H9 (cell line): ENCODE measurements around the gene FRMD1. TPM values are rescaled to one million over a fixed set of nuclear protein-coding genes. Genes with fewer than 3 reads are reported as not detected.

ENCODE experiments used
- DNase-seq: peaks from one replicate; pipeline ENCODE4 v3.0.0-alpha.2; 2017
- H2AFZ ChIP-seq: one replicate; pipeline ENCODE4 v1.6.1; 2013; ENCODE audit warnings: mild to moderate bottlenecking, low read length, control low read depth, moderate library complexity
- H2AK5ac ChIP-seq: 2 replicates; pipeline ENCODE4 v1.6.1; 2013; ENCODE audit warnings: low read length, control low read depth, mixed read lengths; ENCODE audit not compliant: insufficient read length
- H2BK120ac ChIP-seq: one replicate; pipeline ENCODE4 v1.6.1; 2013; ENCODE audit warnings: low read depth, mild to moderate bottlenecking, low read length, control low read depth, inconsistent platforms; ENCODE audit not compliant: poor library complexity, severe bottlenecking
- H2BK12ac ChIP-seq: 2 replicates; pipeline ENCODE4 v1.6.1; 2013; ENCODE audit warnings: low read length, control low read depth, mixed read lengths, low read depth; ENCODE audit not compliant: insufficient read length
- H2BK15ac ChIP-seq: 2 replicates; pipeline ENCODE4 v1.6.1; 2013; ENCODE audit warnings: low read depth, low read length, control low read depth
- H2BK20ac ChIP-seq: one replicate; pipeline ENCODE4 v1.6.1; 2013; ENCODE audit warnings: low read depth, mild to moderate bottlenecking, low read length, control low read depth, inconsistent platforms; ENCODE audit not compliant: poor library complexity, severe bottlenecking
- H2BK5ac ChIP-seq: 2 replicates; pipeline ENCODE4 v1.6.1; 2013; ENCODE audit warnings: low read length, control low read depth, mixed read lengths; ENCODE audit not compliant: insufficient read length
- H3K14ac ChIP-seq: 2 replicates; pipeline ENCODE4 v1.6.1; 2013; ENCODE audit warnings: low read length, control low read depth; ENCODE audit not compliant: insufficient read depth
- H3K18ac ChIP-seq: 2 replicates; pipeline ENCODE4 v1.6.1; 2013; ENCODE audit warnings: low read depth, mild to moderate bottlenecking, mixed read lengths, low read length, control low read depth; ENCODE audit not compliant: insufficient read length
- H3K23ac ChIP-seq: 2 replicates; pipeline ENCODE4 v1.6.1; 2013; ENCODE audit warnings: low read length, control low read depth, mixed read lengths, low read depth; ENCODE audit not compliant: insufficient read length
- H3K23me2 ChIP-seq: 2 replicates; pipeline ENCODE4 v1.6.1; 2013; ENCODE audit warnings: low read depth, mild to moderate bottlenecking, mixed read lengths, low read length, control low read depth; ENCODE audit not compliant: insufficient read length, poor library complexity, severe bottlenecking
- H3K27ac ChIP-seq: 2 replicates; pipeline ENCODE4 v1.5.1; 2013; ENCODE audit warnings: low read length, control low read depth, mixed read lengths, low read depth; ENCODE audit not compliant: insufficient read length
- H3K27me3 ChIP-seq: 2 replicates; pipeline ENCODE4 v1.6.1; 2013; ENCODE audit warnings: low read length, control low read depth, inconsistent platforms; ENCODE audit not compliant: insufficient read depth
- H3K4ac ChIP-seq: 2 replicates; pipeline ENCODE4 v1.6.1; 2013; ENCODE audit warnings: low read depth, mild to moderate bottlenecking, control low read depth, inconsistent platforms, low read length, moderate library complexity
- H3K4me1 ChIP-seq: 2 replicates; pipeline ENCODE4 v1.6.1; 2013; ENCODE audit warnings: low read length, control low read depth, inconsistent platforms; ENCODE audit not compliant: insufficient read depth
- H3K4me2 ChIP-seq: 2 replicates; pipeline ENCODE4 v1.6.1; 2013; ENCODE audit warnings: low read length, control low read depth, mixed read lengths; ENCODE audit not compliant: insufficient read length, insufficient read depth
- H3K56ac ChIP-seq: 2 replicates; pipeline ENCODE4 v1.6.1; 2013; ENCODE audit warnings: low read depth, mild to moderate bottlenecking, mixed read lengths, low read length, control low read depth; ENCODE audit not compliant: insufficient read length
- H3K79me1 ChIP-seq: 2 replicates; pipeline ENCODE4 v1.6.1; 2013; ENCODE audit warnings: low read depth, mild to moderate bottlenecking, moderate library complexity, low read length, control low read depth, inconsistent platforms; ENCODE audit not compliant: insufficient read depth, poor library complexity, severe bottlenecking
- H3K79me2 ChIP-seq: 2 replicates; pipeline ENCODE4 v1.6.1; 2013; ENCODE audit warnings: low read length, control low read depth, inconsistent platforms; ENCODE audit not compliant: insufficient read depth
- H3K9ac ChIP-seq: 2 replicates; pipeline ENCODE4 v1.6.1; 2013; ENCODE audit warnings: low read length, control low read depth, mixed read lengths; ENCODE audit not compliant: insufficient read length; ENCODE audit errors: extremely low read depth
- H3K9me3 ChIP-seq: one replicate; pipeline ENCODE4 v1.6.1; 2013; ENCODE audit warnings: low read depth, low read length, inconsistent platforms; ENCODE audit not compliant: control insufficient read depth
- H3T11ph ChIP-seq: one replicate; pipeline ENCODE4 v1.6.1; 2013; ENCODE audit warnings: mild to moderate bottlenecking, low read length, control low read depth, inconsistent platforms
- H4K20me1 ChIP-seq: one replicate; pipeline ENCODE4 v1.6.1; 2013; ENCODE audit not compliant: control insufficient read depth, insufficient read length, insufficient read depth
- H4K5ac ChIP-seq: 2 replicates; pipeline ENCODE4 v1.6.1; 2013; ENCODE audit warnings: low read depth, mild to moderate bottlenecking, mixed read lengths, low read length, control low read depth; ENCODE audit not compliant: insufficient read length
- H4K8ac ChIP-seq: replicated peaks from 2 replicates; pipeline ENCODE4 v1.6.1; 2013; ENCODE audit warnings: low read length, control low read depth, mixed read lengths, low read depth; ENCODE audit not compliant: insufficient read length
- H4K91ac ChIP-seq: 2 replicates; pipeline ENCODE4 v1.6.1; 2013; ENCODE audit warnings: low read depth, mild to moderate bottlenecking, moderate library complexity, mixed read lengths, low read length, control low read depth; ENCODE audit not compliant: insufficient read length
- H3K27ac Mint-ChIP-seq, 3 experiments: 2 replicates in 2 of 3; 3 replicates in 1 of 3; pipeline ENCODE4 v1.8.0; 2020 to 2021; ENCODE audit warnings: mixed read lengths in 3 of 3, mild to moderate bottlenecking in 1 of 3, moderate library complexity in 1 of 3
- H3K27me3 Mint-ChIP-seq: 2 replicates; pipeline ENCODE4 v1.8.0; 2021; ENCODE audit warnings: low read depth, mild to moderate bottlenecking, moderate library complexity, mixed read lengths
- H3K36me3 Mint-ChIP-seq, 3 experiments: 2 replicates in 2 of 3; 3 replicates in 1 of 3; pipeline ENCODE4 v1.8.0; 2020 to 2021; ENCODE audit warnings: low read depth in 3 of 3, mixed read lengths in 3 of 3; ENCODE audit not compliant: insufficient read depth in 1 of 3
- H3K4me1 Mint-ChIP-seq, 2 experiments: 2 replicates each; pipeline ENCODE4 v1.8.0; 2020; ENCODE audit warnings: mixed read lengths in 2 of 2
- H3K4me3 Mint-ChIP-seq, 2 experiments: 2 replicates in 1 of 2; 3 replicates in 1 of 2; pipeline ENCODE4 v1.8.0; 2020 to 2021; ENCODE audit warnings: mild to moderate bottlenecking in 2 of 2, mixed read lengths in 2 of 2, moderate library complexity in 1 of 2
- H3K9me3 Mint-ChIP-seq, 2 experiments: 2 replicates in 1 of 2; 3 replicates in 1 of 2; pipeline ENCODE4 v1.8.0; 2020; ENCODE audit warnings: mild to moderate bottlenecking in 2 of 2, mixed read lengths in 2 of 2, moderate library complexity in 1 of 2
- CTCF ChIP-seq: fragments of 200-600 bp; sonication (generic); conservative IDR thresholded peaks from 3 replicates; pipeline ENCODE4 v1.8.0; 2021; ENCODE audit warnings: antibody characterized with exemption, mild to moderate bottlenecking
- WGBS: extraction: QIAGEN DNeasy Blood & Tissue Kit; methylation state at CpG from one replicate; pipeline ENCODE4 v1.1.7; 2013; ENCODE audit warnings: missing lambda C conversion rate, low lambda C conversion rate, mixed read lengths; ENCODE audit not compliant: insufficient read length; ENCODE audit errors: extremely low coverage; 5-methylcytosine and 5-hydroxymethylcytosine counted together
- total RNA-seq: library from RNA; stranded (reverse); gene quantifications from 2 replicates; pipeline ENCODE4 v1.2.1, GENCODE V29; 2021

FRMD1 gene
- total RNA-seq, 1 experiment from 2014 or later: not detected

GRCh38 chr6:168035661-168036545 lies 43.1 kb downstream of the FRMD1 start:
- H2BK120ac ChIP-seq: no peak overlapping the region
- no peak overlapping the region for H3T11ph ChIP-seq
- no peak overlapping the region for H4K5ac ChIP-seq
- Mint-ChIP-seq H3K9me3 (peaks cover 48 to 49% of the 10 kb centered on the region in 2 experiments), H3K4me1 (peaks cover 40 to 43% of the 10 kb centered on the region in 2 experiments), H3K36me3 (peaks cover 18 to 39% (median 26%) of the 10 kb centered on the region in 3 experiments), H3K27me3 (peaks cover 32% of the 10 kb centered on the region), H3K4me3 (peak overlapping the region; percentile 57 to 78), H3K27ac (peak overlapping the region in 2 of 3 experiments; percentile 5 to 81; a peak in 4 of 7 replicates)
- H3K27ac ChIP-seq: no peak overlapping the region
- H2AFZ ChIP-seq: no peak overlapping the region
- H3K18ac ChIP-seq: peak overlapping the region; percentile 28
- no peak overlapping the region for H3K9ac ChIP-seq
- no peak overlapping the region for H2AK5ac ChIP-seq
- H3K56ac ChIP-seq: no peak overlapping the region
- no peaks in the 10 kb centered on the region for H3K79me2 ChIP-seq
- H2BK12ac ChIP-seq: no peak overlapping the region
- DNase-seq: no peak
- no peak overlapping the region for H3K23ac ChIP-seq
- no peaks in the 10 kb centered on the region for H4K20me1 ChIP-seq
- H4K91ac ChIP-seq: no peak overlapping the region
- no peak overlapping the region for H2BK15ac ChIP-seq
- 0 out of 2 replicates have a peak overlapping the region, but pooled peaks have one; percentile 14 for H3K14ac ChIP-seq
- no peak overlapping the region for H2BK5ac ChIP-seq
- peak overlapping the region; percentile 2 for H3K4me2 ChIP-seq
- no CpG with 5 or more reads among the region's 29 CpGs for WGBS
- H3K9me3 ChIP-seq: peaks cover 29% of the 10 kb centered on the region
- peaks cover 3% of the 10 kb centered on the region for H3K23me2 ChIP-seq
- H3K4ac ChIP-seq: no peak overlapping the region
- no peak for TF ChIP-seq CTCF
- peaks cover under 1% of the 10 kb centered on the region; the same call in 1 of the 2 replicates for H3K4me1 ChIP-seq
- no peak overlapping the region for H2BK20ac ChIP-seq
- no peak overlapping the region for H4K8ac ChIP-seq
- H3K27me3 ChIP-seq: no peaks in the 10 kb centered on the region
- no peaks in the 10 kb centered on the region for H3K79me1 ChIP-seq
